ENCODE results near the gene UTRN. TPM values are rescaled to one million over a fixed set of nuclear protein-coding genes. Genes with fewer than 3 reads are reported as not detected.
A peak's percentile ranks its signal among the peaks of the same experiment; 100 is the strongest.

The UTRN gene
- total RNA-seq = 100 to 1,000 TPM in 1 of 3 donors, 10 to 100 TPM in 2; 88.9 to 107 (median 94.0) TPM
- long read RNA-seq, donor 1, partial matches to known transcripts = 3 of 7 reads
- long read RNA-seq, donor 1, other reads (novel, unspliced or antisense) = 4 of 7 reads
- long read RNA-seq, donor 2, partial matches to known transcripts = 3 of 16 reads
- long read RNA-seq, donor 2, other reads (novel, unspliced or antisense) = 12 of 16 reads

GRCh38 chr6:144284783-144285547 is at the start of gene UTRN:
UTRN (plus strand) TSS chr6:144285335; CDS start chr6:144291829, 6,494 bp downstream.
- H3K4me1 ChIP-seq (ENCODE audit: low read depth) = peaks cover 5% of the 10 kb centered on the region
- H3K36me3 ChIP-seq (ENCODE audit: low read depth) = no peaks in the 10 kb centered on the region
- H3K4me3 ChIP-seq = peak within 1 kb of the TSS; percentile 35
- TF ChIP-seq, protein P1, sequence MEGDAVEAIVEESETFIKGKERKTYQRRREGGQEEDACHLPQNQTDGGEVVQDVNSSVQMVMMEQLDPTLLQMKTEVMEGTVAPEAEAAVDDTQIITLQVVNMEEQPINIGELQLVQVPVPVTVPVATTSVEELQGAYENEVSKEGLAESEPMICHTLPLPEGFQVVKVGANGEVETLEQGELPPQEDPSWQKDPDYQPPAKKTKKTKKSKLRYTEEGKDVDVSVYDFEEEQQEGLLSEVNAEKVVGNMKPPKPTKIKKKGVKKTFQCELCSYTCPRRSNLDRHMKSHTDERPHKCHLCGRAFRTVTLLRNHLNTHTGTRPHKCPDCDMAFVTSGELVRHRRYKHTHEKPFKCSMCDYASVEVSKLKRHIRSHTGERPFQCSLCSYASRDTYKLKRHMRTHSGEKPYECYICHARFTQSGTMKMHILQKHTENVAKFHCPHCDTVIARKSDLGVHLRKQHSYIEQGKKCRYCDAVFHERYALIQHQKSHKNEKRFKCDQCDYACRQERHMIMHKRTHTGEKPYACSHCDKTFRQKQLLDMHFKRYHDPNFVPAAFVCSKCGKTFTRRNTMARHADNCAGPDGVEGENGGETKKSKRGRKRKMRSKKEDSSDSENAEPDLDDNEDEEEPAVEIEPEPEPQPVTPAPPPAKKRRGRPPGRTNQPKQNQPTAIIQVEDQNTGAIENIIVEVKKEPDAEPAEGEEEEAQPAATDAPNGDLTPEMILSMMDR (IDR thresholded peaks at IDR 0.05) = no peak
- peak; percentile 79 to 87 (median 86) for DNase-seq
- intact Hi-C loops (cut with DNase I, micrococcal nuclease) = loop anchor here in 1 of 2 donors (10.0 kb wide), 1 partner anchor 70 kb away; no protein-coding TSS in a partner anchor
- peak; percentile 81 for ATAC-seq
- no peaks in the 10 kb centered on the region for H3K9me3 ChIP-seq

DNA sequence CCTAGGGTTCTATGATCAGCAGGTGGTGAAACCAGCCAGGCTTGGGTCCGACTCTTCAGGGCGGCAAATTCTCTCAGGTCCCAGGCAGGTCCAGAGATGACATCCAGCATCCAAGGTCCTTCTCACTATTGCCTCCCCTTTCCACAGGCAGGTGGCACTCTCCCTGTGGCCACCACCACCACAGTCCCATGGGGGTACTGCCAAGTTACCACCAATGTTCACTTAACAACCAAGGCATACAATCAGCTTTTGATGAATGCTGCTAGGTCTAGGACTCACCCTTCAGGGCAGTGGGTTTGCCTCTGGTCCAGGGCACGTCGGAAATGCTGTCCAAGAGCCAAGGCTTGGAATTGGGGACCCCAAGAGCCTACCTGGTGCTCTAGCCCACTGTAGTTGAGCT is 40.4 kb upstream of the UTRN start:
- Histone ChIP-seq H3K9me3 (no peaks in the 10 kb centered on the region), H3K36me3 (ENCODE audit: low read depth) (no peaks in the 10 kb centered on the region), H3K4me1 (ENCODE audit: low read depth) (no peaks in the 10 kb centered on the region), H3K4me3 (no peak overlapping the region)
- intact Hi-C loops (cut with DNase I, micrococcal nuclease) = no loop called here
- TF ChIP-seq, protein P1 (IDR thresholded peaks at IDR 0.05) = no peak
- ATAC-seq (no peak), DNase-seq (peak in 1 of 3 donors; percentile 4)

- intact Hi-C loops (cut with DNase I, micrococcal nuclease) = no loop called here
- Histone ChIP-seq H3K9me3 (no peaks in the 10 kb centered on the region), H3K36me3 (ENCODE audit: low read depth) (no peaks in the 10 kb centered on the region), H3K4me3 (no peak overlapping the region), H3K4me1 (ENCODE audit: low read depth) (no peaks in the 10 kb centered on the region)
- TF ChIP-seq, protein P1 (IDR thresholded peaks at IDR 0.05) = no peak
- DNase-seq (no peak), ATAC-seq (no peak)
These were observed 38.1 kb upstream of the UTRN start for GRCh38 chr6:144246988-144247387.

- TF ChIP-seq, protein P1 (IDR thresholded peaks at IDR 0.05) = no peak
- intact Hi-C loops (cut with DNase I, micrococcal nuclease) = no loop called here
- ATAC-seq (no peak), DNase-seq (no peak)
- no peaks in the 10 kb centered on the region for H3K9me3 ChIP-seq
- no peak overlapping the region for H3K4me3 ChIP-seq
- no peaks in the 10 kb centered on the region for H3K36me3 ChIP-seq (ENCODE audit: low read depth)
- H3K4me1 ChIP-seq (ENCODE audit: low read depth) = no peaks in the 10 kb centered on the region
These were observed 37.1 kb upstream of the UTRN start for GRCh38 chr6:144248003-144248402.

DNA sequence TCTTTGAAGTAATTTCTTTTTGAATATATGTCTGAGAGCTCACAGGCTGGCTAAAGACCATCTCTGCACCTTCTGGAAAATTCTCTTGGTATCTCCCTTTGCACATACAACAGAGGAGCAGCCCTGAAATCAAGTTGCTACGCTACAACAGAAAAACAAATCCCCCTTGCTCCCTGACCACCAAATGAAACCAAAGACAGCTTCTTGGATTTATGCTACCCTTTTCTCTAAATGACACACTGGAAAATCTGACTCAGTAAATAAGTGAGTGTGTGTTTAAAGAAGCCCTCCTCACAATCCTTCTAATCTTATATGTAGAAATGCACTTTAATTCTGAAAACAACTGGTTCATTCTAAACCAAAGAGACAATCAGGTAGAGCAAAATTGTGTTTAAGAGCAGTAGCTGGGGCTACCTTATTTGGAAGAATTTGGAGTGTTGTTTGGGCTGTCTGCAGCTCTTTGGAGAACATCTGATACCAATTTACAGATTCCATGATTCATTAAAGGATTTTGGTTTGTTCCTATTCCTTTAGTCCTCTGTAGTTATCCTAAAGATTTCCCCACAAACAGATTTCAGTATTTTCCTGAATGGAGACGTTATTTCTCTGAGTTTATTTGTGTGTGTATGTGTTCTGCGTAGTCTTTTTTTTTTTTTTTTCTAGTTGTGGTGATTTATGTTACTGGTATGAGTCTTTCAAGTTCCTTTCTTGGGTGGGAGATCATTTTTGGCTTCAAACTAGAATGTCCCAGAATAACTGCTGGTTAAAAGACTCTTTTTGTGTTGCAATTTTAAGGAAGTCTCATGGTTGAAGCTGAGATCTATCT is 36.4 kb upstream of the UTRN start:
- H3K4me1 ChIP-seq (ENCODE audit: low read depth) = no peaks in the 10 kb centered on the region
- no peaks in the 10 kb centered on the region for H3K9me3 ChIP-seq
- intact Hi-C loops (cut with DNase I, micrococcal nuclease) = no loop called here
- no peak for DNase-seq
- no peak overlapping the region for H3K4me3 ChIP-seq
- ATAC-seq = no peak
- no peaks in the 10 kb centered on the region for H3K36me3 ChIP-seq (ENCODE audit: low read depth)
- TF ChIP-seq, protein P1 (IDR thresholded peaks at IDR 0.05) = no peak

Measured in mucosa of descending colon (tissue), 3 donors.